HL-60 (cell line): ENCODE measurements around the gene DUSP23.

Source experiments
- DNase-seq, 2 experiments: peaks; one replicate each; pipeline ENCODE4 v3.0.0-alpha.2; 2010 to 2020; ENCODE audit warnings: low read depth in 1 of 2, low spot score in 1 of 2
- H3K27ac ChIP-seq: fragments of 250-450 bp; sonication (Bioruptor Pico); replicated peaks from 2 replicates; pipeline ENCODE4 v1.5.1; 2020; ENCODE audit warnings: mild to moderate bottlenecking, moderate library complexity
- H3K27me3 ChIP-seq: fragments of 250-450 bp; sonication (Bioruptor Pico); 2 replicates; pipeline ENCODE4 v1.5.1; 2021; ENCODE audit warnings: mild to moderate bottlenecking, moderate library complexity; ENCODE audit not compliant: insufficient read depth, poor library complexity, severe bottlenecking
- H3K4me3 ChIP-seq: replicated peaks from 2 replicates; pipeline ENCODE4 v1.5.1; 2011; ENCODE audit warnings: mild to moderate bottlenecking, control low read depth, low read length; ENCODE audit not compliant: insufficient read depth
- POLR2AphosphoS5 ChIP-seq: IDR thresholded peaks from 2 replicates; pipeline ENCODE4 v1.6.1; 2012; ENCODE audit warnings: low read depth
- REST ChIP-seq: IDR thresholded peaks from 2 replicates; pipeline ENCODE4 v1.6.1; 2012; ENCODE audit warnings: low read depth; ENCODE audit not compliant: insufficient replicate concordance
- SPI1 ChIP-seq: IDR thresholded peaks from 2 replicates; pipeline ENCODE4 v1.6.1; 2012; ENCODE audit warnings: low read depth, mild to moderate bottlenecking, borderline replicate concordance
- TF ChIP-seq, protein P1 (sequence below): IDR thresholded peaks from one replicate; pipeline ENCODE4 v1.5.1; 2011; ENCODE audit warnings: low read length, control low read depth, inconsistent platforms; ENCODE audit not compliant: insufficient read depth

The DUSP23 gene

DNA sequence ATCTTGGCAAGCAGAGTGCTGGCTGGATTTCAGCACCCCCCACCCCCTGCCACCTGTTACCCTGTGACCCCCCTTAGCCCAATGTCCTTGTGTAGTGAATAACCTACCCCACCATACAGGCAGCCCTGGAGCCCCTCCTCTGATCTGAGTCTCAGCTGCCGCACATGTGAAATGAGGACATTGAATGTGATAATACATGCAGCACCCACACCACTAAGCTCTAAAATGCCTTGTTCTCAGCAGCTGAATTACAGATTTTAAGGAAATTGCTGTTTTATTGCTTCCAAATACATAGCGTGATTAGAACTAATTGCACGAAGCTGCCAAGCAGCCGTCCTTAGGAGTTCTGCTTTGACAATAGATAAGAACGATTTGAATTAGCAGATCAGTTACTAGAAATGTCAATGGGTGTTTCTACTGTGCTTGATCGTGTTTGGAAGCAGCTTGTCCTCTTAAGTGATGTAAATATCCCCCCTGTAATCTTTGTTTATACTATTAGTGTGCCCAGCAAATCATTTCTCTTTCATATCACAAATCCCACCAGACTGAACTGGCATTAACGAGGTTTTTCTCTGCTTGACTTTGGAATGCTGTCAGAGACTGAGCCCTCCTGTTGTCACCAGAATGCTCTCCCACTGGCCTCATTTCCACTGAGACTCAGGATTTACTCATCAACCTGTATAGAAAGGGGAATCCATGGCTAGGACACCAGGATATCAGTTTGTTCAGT is 50.8 kb downstream of the DUSP23 start:
- DNase-seq: no peak
- TF ChIP-seq, protein P1, sequence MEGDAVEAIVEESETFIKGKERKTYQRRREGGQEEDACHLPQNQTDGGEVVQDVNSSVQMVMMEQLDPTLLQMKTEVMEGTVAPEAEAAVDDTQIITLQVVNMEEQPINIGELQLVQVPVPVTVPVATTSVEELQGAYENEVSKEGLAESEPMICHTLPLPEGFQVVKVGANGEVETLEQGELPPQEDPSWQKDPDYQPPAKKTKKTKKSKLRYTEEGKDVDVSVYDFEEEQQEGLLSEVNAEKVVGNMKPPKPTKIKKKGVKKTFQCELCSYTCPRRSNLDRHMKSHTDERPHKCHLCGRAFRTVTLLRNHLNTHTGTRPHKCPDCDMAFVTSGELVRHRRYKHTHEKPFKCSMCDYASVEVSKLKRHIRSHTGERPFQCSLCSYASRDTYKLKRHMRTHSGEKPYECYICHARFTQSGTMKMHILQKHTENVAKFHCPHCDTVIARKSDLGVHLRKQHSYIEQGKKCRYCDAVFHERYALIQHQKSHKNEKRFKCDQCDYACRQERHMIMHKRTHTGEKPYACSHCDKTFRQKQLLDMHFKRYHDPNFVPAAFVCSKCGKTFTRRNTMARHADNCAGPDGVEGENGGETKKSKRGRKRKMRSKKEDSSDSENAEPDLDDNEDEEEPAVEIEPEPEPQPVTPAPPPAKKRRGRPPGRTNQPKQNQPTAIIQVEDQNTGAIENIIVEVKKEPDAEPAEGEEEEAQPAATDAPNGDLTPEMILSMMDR: no peak
- no peak for TF ChIP-seq REST
- TF ChIP-seq POLR2AphosphoS5: no peak
- TF ChIP-seq SPI1: no peak
- Histone ChIP-seq H3K27ac (no peak overlapping the region), H3K4me3 (no peak overlapping the region), H3K27me3 (no peaks in the 10 kb centered on the region)
